Measurements from ENCODE around the gene BBX. TPM values are rescaled to one million over a fixed set of nuclear protein-coding genes. Genes with fewer than 3 reads are reported as not detected.

Gene BBX
- polyA plus RNA-seq, 1 donor from 2014 or later = 23.8 TPM

DNA sequence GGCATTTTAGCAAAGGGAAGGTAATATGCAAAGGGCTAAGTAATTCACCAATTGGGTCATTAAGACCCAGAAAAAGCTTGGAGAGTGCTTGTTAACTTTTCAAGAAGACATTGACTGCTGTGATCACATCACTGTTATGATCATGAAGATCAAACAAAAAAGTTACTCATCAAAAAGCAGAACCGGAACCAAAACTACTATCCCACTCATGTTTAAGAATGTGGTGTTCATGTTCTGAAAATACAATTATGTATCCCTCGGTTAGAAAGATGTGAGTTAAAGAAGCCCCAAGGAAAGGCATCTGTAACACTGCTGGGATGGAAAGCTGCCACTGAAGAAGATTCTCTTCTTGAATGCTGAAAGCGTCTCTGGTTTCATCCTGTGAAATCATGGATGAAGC lies 32.6 kb downstream of the BBX start:
- no peak overlapping the region for H3K4me3 ChIP-seq (ENCODE audit: low read length)
- no peaks in the 10 kb centered on the region for H3F3A ChIP-seq (ENCODE audit: insufficient read depth, low read length, poor library complexity, severe bottlenecking)
- no peaks in the 10 kb centered on the region for H3K79me2 ChIP-seq (replicated peaks; ENCODE audit: insufficient read depth, low read length)
- H3K9me3 ChIP-seq (ENCODE audit: low read length) = no peaks in the 10 kb centered on the region
- no peaks in the 10 kb centered on the region for H3K36me3 ChIP-seq (ENCODE audit: insufficient read depth, low read length)
- no peaks in the 10 kb centered on the region for H3K9me2 ChIP-seq (ENCODE audit: insufficient read depth, low read length)
- no peak overlapping the region for H3K4me2 ChIP-seq (ENCODE audit: low read length)
- no peak overlapping the region for H3K9ac ChIP-seq (ENCODE audit: low read length)
- no peaks in the 10 kb centered on the region for H3K27me3 ChIP-seq (ENCODE audit: insufficient read depth, low read depth, low read length)
- H2AFZ ChIP-seq (ENCODE audit: low read depth, low read length) = no peak overlapping the region
- TF ChIP-seq, protein P1, sequence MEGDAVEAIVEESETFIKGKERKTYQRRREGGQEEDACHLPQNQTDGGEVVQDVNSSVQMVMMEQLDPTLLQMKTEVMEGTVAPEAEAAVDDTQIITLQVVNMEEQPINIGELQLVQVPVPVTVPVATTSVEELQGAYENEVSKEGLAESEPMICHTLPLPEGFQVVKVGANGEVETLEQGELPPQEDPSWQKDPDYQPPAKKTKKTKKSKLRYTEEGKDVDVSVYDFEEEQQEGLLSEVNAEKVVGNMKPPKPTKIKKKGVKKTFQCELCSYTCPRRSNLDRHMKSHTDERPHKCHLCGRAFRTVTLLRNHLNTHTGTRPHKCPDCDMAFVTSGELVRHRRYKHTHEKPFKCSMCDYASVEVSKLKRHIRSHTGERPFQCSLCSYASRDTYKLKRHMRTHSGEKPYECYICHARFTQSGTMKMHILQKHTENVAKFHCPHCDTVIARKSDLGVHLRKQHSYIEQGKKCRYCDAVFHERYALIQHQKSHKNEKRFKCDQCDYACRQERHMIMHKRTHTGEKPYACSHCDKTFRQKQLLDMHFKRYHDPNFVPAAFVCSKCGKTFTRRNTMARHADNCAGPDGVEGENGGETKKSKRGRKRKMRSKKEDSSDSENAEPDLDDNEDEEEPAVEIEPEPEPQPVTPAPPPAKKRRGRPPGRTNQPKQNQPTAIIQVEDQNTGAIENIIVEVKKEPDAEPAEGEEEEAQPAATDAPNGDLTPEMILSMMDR (IDR thresholded peaks at IDR 0.05; ENCODE audit: poor library complexity, severe bottlenecking) = no peak
- TF ChIP-seq TAF1 (IDR thresholded peaks at IDR 0.05; ENCODE audit: low read depth) = no peak
- no peak for TF ChIP-seq EZH2 (IDR thresholded peaks at IDR 0.05; ENCODE audit: borderline replicate concordance, insufficient read depth, low read length, poor library complexity, severe bottlenecking)
- TF ChIP-seq SMC3 (conservative IDR thresholded peaks at IDR 0.05; ENCODE audit: poor library complexity) = no peak
- H4K20me1 ChIP-seq (ENCODE audit: insufficient read depth) = no peaks in the 10 kb centered on the region
- H3K27ac ChIP-seq (ENCODE audit: low read length) = no peak overlapping the region

- H3F3A ChIP-seq (ENCODE audit: insufficient read depth, low read length, poor library complexity, severe bottlenecking) = no peaks in the 10 kb centered on the region
- H3K27me3 ChIP-seq (ENCODE audit: insufficient read depth, low read depth, low read length) = no peaks in the 10 kb centered on the region
- H4K20me1 ChIP-seq (ENCODE audit: insufficient read depth) = no peaks in the 10 kb centered on the region
- no peak overlapping the region for H3K4me3 ChIP-seq (ENCODE audit: low read length)
- no peak overlapping the region for H3K27ac ChIP-seq (ENCODE audit: low read length)
- no peak for TF ChIP-seq EZH2 (IDR thresholded peaks at IDR 0.05; ENCODE audit: borderline replicate concordance, insufficient read depth, low read length, poor library complexity, severe bottlenecking)
- no peak for TF ChIP-seq POLR2AphosphoS5 (IDR thresholded peaks at IDR 0.05)
- TF ChIP-seq TAF1 (IDR thresholded peaks at IDR 0.05; ENCODE audit: low read depth) = no peak
- TF ChIP-seq, protein P2, sequence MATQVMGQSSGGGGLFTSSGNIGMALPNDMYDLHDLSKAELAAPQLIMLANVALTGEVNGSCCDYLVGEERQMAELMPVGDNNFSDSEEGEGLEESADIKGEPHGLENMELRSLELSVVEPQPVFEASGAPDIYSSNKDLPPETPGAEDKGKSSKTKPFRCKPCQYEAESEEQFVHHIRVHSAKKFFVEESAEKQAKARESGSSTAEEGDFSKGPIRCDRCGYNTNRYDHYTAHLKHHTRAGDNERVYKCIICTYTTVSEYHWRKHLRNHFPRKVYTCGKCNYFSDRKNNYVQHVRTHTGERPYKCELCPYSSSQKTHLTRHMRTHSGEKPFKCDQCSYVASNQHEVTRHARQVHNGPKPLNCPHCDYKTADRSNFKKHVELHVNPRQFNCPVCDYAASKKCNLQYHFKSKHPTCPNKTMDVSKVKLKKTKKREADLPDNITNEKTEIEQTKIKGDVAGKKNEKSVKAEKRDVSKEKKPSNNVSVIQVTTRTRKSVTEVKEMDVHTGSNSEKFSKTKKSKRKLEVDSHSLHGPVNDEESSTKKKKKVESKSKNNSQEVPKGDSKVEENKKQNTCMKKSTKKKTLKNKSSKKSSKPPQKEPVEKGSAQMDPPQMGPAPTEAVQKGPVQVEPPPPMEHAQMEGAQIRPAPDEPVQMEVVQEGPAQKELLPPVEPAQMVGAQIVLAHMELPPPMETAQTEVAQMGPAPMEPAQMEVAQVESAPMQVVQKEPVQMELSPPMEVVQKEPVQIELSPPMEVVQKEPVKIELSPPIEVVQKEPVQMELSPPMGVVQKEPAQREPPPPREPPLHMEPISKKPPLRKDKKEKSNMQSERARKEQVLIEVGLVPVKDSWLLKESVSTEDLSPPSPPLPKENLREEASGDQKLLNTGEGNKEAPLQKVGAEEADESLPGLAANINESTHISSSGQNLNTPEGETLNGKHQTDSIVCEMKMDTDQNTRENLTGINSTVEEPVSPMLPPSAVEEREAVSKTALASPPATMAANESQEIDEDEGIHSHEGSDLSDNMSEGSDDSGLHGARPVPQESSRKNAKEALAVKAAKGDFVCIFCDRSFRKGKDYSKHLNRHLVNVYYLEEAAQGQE (IDR thresholded peaks at IDR 0.05; ENCODE audit: borderline replicate concordance) = no peak
- no peak for TF ChIP-seq RAD21 (conservative IDR thresholded peaks at IDR 0.05)
- no peak for TF ChIP-seq SMC3 (conservative IDR thresholded peaks at IDR 0.05; ENCODE audit: poor library complexity)
- TF ChIP-seq EP300 (conservative IDR thresholded peaks at IDR 0.05; ENCODE audit: poor library complexity, severe bottlenecking) = no peak
- TF ChIP-seq, protein P1 (IDR thresholded peaks at IDR 0.05; ENCODE audit: poor library complexity, severe bottlenecking) = no peak
- TF ChIP-seq MXI1 (conservative IDR thresholded peaks at IDR 0.05; ENCODE audit: poor library complexity, severe bottlenecking) = no peak
- H3K79me2 ChIP-seq (replicated peaks; ENCODE audit: insufficient read depth, low read length) = no peaks in the 10 kb centered on the region
- H3K36me3 ChIP-seq (ENCODE audit: insufficient read depth, low read length) = no peaks in the 10 kb centered on the region
- H3K9me3 ChIP-seq (ENCODE audit: low read length) = no peaks in the 10 kb centered on the region
- H3K9ac ChIP-seq (ENCODE audit: low read length) = no peak overlapping the region
- no peaks in the 10 kb centered on the region for H3K9me2 ChIP-seq (ENCODE audit: insufficient read depth, low read length)
- H2AFZ ChIP-seq (ENCODE audit: low read depth, low read length) = no peak overlapping the region
- H3K4me2 ChIP-seq (ENCODE audit: low read length) = no peak overlapping the region
Observed at GRCh38 chr3:107557743-107558142, 35.0 kb downstream of the BBX start.

Measured in neural cell (in vitro differentiated cells).